Activated naive CD8-positive, alpha-beta T cell (primary cell): ENCODE data around the gene HKDC1.
"Not testable (repeated sequence)": the region's sequence is repeated elsewhere in the genome, so short reads cannot be mapped to it uniquely, and the experiment has no call there.

Experiments used
- H3K27ac Mint-ChIP-seq: one replicate; pipeline ENCODE4 v1.8.0; 2021; ENCODE audit warnings: mixed read lengths
- H3K27me3 Mint-ChIP-seq: one replicate; pipeline ENCODE4 v1.8.0; 2021; ENCODE audit warnings: mixed read lengths
- H3K36me3 Mint-ChIP-seq: one replicate; pipeline ENCODE4 v1.8.0; 2021; ENCODE audit warnings: mixed read lengths
- H3K4me1 Mint-ChIP-seq: one replicate; pipeline ENCODE4 v1.8.0; 2021; ENCODE audit warnings: low read depth, mixed read lengths
- H3K4me3 Mint-ChIP-seq: one replicate; pipeline ENCODE4 v1.8.0; 2021; ENCODE audit warnings: mild to moderate bottlenecking, mixed read lengths
- H3K9me3 Mint-ChIP-seq: one replicate; pipeline ENCODE4 v1.8.0; 2021; ENCODE audit warnings: low read depth, mixed read lengths

HKDC1 gene

DNA sequence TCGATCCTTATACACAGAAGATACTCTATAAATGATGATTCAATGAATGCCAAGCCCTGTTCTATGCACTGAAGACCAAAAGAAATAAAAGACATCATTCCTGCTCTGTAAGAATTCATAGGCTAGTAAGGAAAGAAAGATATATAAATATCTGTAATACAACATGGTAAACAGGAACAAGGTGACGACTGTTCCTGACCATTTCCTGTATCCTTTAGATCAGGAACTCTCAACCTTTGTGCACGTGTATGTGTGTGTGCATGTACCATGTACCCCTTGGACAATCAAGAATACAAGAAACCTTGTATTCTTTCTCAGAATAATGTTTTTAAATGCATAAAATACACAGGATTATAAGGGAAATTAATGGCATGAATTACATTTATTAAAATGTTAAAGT is 50.9 kb downstream of the HKDC1 start:
- Mint-ChIP-seq H3K4me1 (peaks cover 2% of the 10 kb centered on the region), H3K36me3 (no peaks in the 10 kb centered on the region), H3K9me3 (no peaks in the 10 kb centered on the region), H3K4me3 (no peak overlapping the region), H3K27me3 (no peaks in the 10 kb centered on the region), H3K27ac (no peak overlapping the region)

GRCh38 chr10:69272624-69273023 is 52.5 kb downstream of the HKDC1 start:
- Mint-ChIP-seq H3K27ac (no peak overlapping the region), H3K9me3 (no peaks in the 10 kb centered on the region), H3K4me1 (peaks cover 2% of the 10 kb centered on the region), H3K27me3 (no peaks in the 10 kb centered on the region), H3K4me3 (no peak overlapping the region), H3K36me3 (no peaks in the 10 kb centered on the region)

DNA sequence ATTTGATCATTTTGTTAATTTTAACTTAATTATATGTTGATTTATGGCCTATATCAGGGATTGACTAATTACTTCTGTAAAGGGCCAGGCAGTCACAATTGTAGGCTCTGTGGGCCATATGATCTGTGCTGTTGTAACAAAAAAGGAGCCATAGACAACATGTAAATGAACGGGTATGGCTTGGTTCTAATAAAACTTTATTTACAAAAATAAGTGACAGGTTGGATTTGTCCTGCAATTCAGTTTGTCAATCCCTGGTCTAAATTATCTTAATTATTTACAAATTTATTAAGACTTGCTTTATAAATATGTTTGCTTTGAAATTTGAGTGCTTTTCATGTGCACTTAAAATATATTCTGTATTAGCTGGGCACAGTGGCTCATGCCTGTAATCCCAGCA is 55.3 kb downstream of the HKDC1 start:
- Mint-ChIP-seq H3K4me3 (no peak overlapping the region), H3K9me3 (no peaks in the 10 kb centered on the region), H3K4me1 (peaks cover 2% of the 10 kb centered on the region), H3K27ac (no peak overlapping the region), H3K27me3 (no peaks in the 10 kb centered on the region), H3K36me3 (no peaks in the 10 kb centered on the region)

- H3K27me3 Mint-ChIP-seq, result peaks cover 2% of the 10 kb centered on the region
- no peaks in the 10 kb centered on the region for H3K4me1 Mint-ChIP-seq
- H3K27ac Mint-ChIP-seq, result no peak overlapping the region
- H3K9me3 Mint-ChIP-seq, result no peaks in the 10 kb centered on the region
- H3K36me3 Mint-ChIP-seq, result no peaks in the 10 kb centered on the region
- no peak overlapping the region for H3K4me3 Mint-ChIP-seq
These were observed 56.4 kb downstream of the HKDC1 start for GRCh38 chr10:69276503-69276902.

- Mint-ChIP-seq H3K36me3 (no peaks in the 10 kb centered on the region), H3K9me3 (no peaks in the 10 kb centered on the region), H3K4me3 (no peak within 1 kb of the TSS), H3K27me3 (peaks cover 3% of the 10 kb centered on the region), H3K4me1 (no peaks in the 10 kb centered on the region), H3K27ac (no peak within 1 kb of the TSS)
These were observed 58.4 kb downstream of the HKDC1 start, which contains the start of gene HK1 for GRCh38 chr10:69278446-69278963. Gene HK1, plus strand, starts transcription at chr10:69278496.

DNA sequence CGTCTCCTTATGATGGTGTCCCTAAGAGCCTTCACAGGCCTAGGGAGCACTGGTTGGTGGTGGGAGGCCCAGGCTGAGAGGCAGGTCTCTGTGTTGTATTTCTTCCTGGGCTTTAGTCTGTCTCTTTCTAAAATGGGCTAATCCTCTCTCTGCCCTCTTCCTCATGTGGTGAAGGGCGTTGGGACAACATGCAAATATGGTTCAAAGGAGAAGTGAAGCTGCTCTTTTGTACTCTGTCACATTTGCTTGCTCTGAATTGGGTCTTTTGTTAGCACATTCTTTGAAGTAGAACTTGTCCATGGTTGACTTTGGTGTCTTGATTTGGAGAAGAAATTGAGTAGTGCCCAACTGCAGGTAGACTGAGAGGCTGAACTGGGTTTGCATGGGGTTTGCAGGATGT is 59.0 kb downstream of the HKDC1 start:
- H3K4me3 Mint-ChIP-seq, result no peak overlapping the region
- H3K4me1 Mint-ChIP-seq, result no peaks in the 10 kb centered on the region
- no peak overlapping the region for H3K27ac Mint-ChIP-seq
- peaks cover 3% of the 10 kb centered on the region for H3K27me3 Mint-ChIP-seq
- no peaks in the 10 kb centered on the region for H3K9me3 Mint-ChIP-seq
- no peaks in the 10 kb centered on the region for H3K36me3 Mint-ChIP-seq

GRCh38 chr10:69281507-69282413 is 61.6 kb downstream of the HKDC1 start:
- no peak overlapping the region for H3K27ac Mint-ChIP-seq
- peaks cover 3% of the 10 kb centered on the region for H3K27me3 Mint-ChIP-seq
- H3K4me3 Mint-ChIP-seq, result no peak overlapping the region
- H3K4me1 Mint-ChIP-seq, result no peaks in the 10 kb centered on the region
- no peaks in the 10 kb centered on the region for H3K9me3 Mint-ChIP-seq
- H3K36me3 Mint-ChIP-seq, result no peaks in the 10 kb centered on the region

GRCh38 chr10:69284402-69284801 is 64.3 kb downstream of the HKDC1 start:
- H3K27me3 Mint-ChIP-seq, H3K27ac Mint-ChIP-seq, H3K4me1 Mint-ChIP-seq, H3K9me3 Mint-ChIP-seq, H3K4me3 Mint-ChIP-seq, H3K36me3 Mint-ChIP-seq: not testable (repeated sequence)

DNA sequence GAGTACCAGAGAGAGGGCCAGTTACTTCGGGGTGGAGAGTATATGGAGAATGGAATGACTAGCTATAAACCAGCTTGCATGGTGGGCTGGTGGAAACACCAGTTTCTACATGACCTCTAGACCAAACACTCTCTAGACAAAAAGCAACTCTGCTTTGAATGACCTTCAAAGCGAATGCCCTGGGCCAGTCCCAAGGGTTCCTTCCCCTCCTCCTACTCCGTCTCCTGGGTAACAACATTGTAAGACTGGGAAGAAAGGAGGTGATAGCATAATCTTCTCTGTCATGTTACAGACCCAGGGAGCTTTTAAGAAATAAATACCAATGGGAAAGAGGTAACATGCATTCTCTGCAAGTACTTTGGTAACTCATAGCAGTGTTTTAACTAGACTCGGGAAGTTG is 65.6 kb downstream of the HKDC1 start:
- H3K4me3 Mint-ChIP-seq, result no peak overlapping the region
- H3K9me3 Mint-ChIP-seq, result no peaks in the 10 kb centered on the region
- H3K36me3 Mint-ChIP-seq, result no peaks in the 10 kb centered on the region
- no peak overlapping the region for H3K27ac Mint-ChIP-seq
- peaks cover 3% of the 10 kb centered on the region for H3K27me3 Mint-ChIP-seq
- H3K4me1 Mint-ChIP-seq, result no peaks in the 10 kb centered on the region

DNA sequence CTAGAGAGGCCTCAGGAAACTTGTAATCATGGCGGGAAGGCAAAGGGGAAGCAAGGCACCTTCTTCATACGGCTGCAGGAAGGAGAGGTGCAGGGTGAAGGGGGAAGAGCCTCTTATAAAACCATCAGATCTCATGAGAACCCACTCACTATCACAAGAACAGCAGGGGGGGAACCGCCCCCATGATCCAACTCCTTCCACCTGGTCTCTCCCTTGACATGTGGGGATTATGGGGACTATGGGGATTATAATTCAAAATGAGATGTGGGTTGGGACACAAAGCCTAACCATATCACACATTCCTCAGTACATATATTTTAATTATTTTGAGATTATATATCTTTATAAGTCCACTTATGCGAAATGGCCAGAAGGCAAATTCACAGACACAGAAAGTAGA is 67.0 kb downstream of the HKDC1 start:
- Mint-ChIP-seq H3K27ac (no peak overlapping the region), H3K4me3 (no peak overlapping the region), H3K36me3 (no peaks in the 10 kb centered on the region), H3K9me3 (no peaks in the 10 kb centered on the region), H3K4me1 (no peaks in the 10 kb centered on the region), H3K27me3 (no peaks in the 10 kb centered on the region)

GRCh38 chr10:69290993-69291392 is 70.9 kb downstream of the HKDC1 start:
- H3K27ac Mint-ChIP-seq, result no peak overlapping the region
- H3K27me3 Mint-ChIP-seq, result no peaks in the 10 kb centered on the region
- H3K4me1 Mint-ChIP-seq, result no peaks in the 10 kb centered on the region
- no peaks in the 10 kb centered on the region for H3K36me3 Mint-ChIP-seq
- H3K9me3 Mint-ChIP-seq, result no peaks in the 10 kb centered on the region
- H3K4me3 Mint-ChIP-seq, result no peak overlapping the region

- H3K36me3 Mint-ChIP-seq, result no peaks in the 10 kb centered on the region
- no peaks in the 10 kb centered on the region for H3K9me3 Mint-ChIP-seq
- H3K4me1 Mint-ChIP-seq, result no peaks in the 10 kb centered on the region
- no peak overlapping the region for H3K27ac Mint-ChIP-seq
- H3K4me3 Mint-ChIP-seq, result no peak overlapping the region
- H3K27me3 Mint-ChIP-seq, result no peaks in the 10 kb centered on the region
These were observed 72.3 kb downstream of the HKDC1 start for GRCh38 chr10:69292459-69292858.

DNA sequence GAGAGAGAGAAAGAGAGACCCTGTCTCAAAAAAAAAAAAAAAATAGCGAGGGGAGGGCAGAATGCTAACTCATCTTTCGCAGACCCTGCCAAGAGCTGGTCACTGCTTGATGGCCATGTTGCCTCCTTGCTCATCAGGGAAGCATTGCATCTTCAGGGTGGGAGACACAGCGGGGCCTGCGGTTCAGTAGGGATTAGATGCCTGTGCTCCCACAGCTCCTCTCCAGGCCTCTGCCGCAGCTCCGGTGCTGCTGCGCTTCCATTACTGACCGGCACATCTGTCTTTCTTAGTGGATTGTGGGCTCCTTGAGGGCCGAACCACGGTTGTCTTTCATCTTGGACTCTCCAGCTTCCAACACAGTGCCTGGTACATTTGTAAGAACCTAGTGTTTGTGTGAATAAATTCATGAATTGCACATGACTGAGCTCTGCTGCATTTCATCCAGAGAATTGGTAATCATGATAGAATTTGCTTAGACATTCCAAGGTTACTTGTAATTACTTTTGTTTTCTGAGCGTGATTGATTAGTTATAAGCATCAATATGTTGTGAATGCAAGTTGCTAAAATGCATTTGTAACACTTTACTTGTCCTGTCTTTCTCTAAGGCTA is 75.0 kb downstream of the HKDC1 start:
- Mint-ChIP-seq H3K4me3 (no peak overlapping the region), H3K4me1 (no peaks in the 10 kb centered on the region), H3K9me3 (no peaks in the 10 kb centered on the region), H3K36me3 (no peaks in the 10 kb centered on the region), H3K27me3 (peaks cover 1% of the 10 kb centered on the region), H3K27ac (no peak overlapping the region)

DNA sequence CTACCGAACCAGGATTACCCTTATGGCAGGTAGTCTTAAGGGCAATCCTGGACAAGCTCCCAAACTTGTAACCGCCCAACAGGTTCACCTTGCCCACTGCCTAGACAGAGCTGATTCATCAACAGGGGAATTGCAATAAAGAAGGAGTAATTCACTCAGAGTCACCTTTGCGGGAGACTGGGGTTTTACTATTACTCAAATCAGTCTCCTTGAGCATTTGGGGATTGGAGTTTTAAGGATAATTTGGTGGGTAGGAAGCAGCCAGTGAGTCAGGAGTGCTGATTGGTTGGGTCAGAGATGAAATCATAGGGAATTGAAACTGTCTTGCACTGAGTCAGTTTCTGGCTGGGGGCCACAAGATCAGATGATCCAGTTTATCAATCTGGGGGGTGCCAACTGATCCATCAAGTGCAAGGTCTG is 83.5 kb downstream of the HKDC1 start:
- no peaks in the 10 kb centered on the region for H3K36me3 Mint-ChIP-seq
- H3K9me3 Mint-ChIP-seq, result no peaks in the 10 kb centered on the region
- H3K27me3 Mint-ChIP-seq, result peaks cover 1% of the 10 kb centered on the region
- H3K27ac Mint-ChIP-seq, result no peak overlapping the region
- no peaks in the 10 kb centered on the region for H3K4me1 Mint-ChIP-seq
- H3K4me3 Mint-ChIP-seq, result no peak overlapping the region

DNA sequence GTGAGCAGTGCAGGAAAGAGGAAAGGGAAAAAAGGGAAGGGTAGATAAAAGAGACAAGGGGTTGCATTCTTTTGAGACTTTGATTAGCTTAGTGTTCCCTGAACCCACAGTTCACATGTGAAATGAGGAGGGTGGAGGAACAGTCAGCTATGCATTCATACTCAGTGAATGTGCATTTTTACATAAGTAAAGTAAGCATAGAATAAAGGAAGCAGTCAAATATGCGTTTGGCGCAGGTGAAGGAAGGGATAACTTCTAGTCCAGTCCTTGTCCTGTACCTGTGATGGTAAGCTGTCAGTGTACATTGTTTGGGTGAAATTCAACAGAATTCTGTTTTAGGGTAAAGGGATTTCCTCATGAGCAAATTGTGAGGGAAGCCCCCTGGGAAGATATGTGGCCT is 86.3 kb downstream of the HKDC1 start:
- Mint-ChIP-seq H3K4me3 (no peak overlapping the region), H3K9me3 (no peaks in the 10 kb centered on the region), H3K36me3 (no peaks in the 10 kb centered on the region), H3K27me3 (no peaks in the 10 kb centered on the region), H3K4me1 (no peaks in the 10 kb centered on the region), H3K27ac (no peak overlapping the region)
